ENCODE data around the gene SH3RF1. TPM values are rescaled to one million over a fixed set of nuclear protein-coding genes. Genes with fewer than 3 reads are reported as not detected.
"Not testable (repeated sequence)": the region's sequence is repeated elsewhere in the genome, so short reads cannot be mapped to it uniquely, and the experiment has no call there.

The SH3RF1 gene
- total RNA-seq, 2 experiments from 2014 or later = 0.22 to 0.55 TPM

- H3K27ac Mint-ChIP-seq = no peak overlapping the region
- H3K4me1 Mint-ChIP-seq (ENCODE audit: low read depth) = no peaks in the 10 kb centered on the region
- intact Hi-C loops (cut with micrococcal nuclease) = no loop called here
- H3K27me3 Mint-ChIP-seq (ENCODE audit: low read depth) = peaks cover 34% of the 10 kb centered on the region
- no peak overlapping the region for H3K4me3 Mint-ChIP-seq
- H3K9me3 Mint-ChIP-seq = no peaks in the 10 kb centered on the region
- no peak for DNase-seq
- CTCF ChIA-PET = no interaction called here
- no peaks in the 10 kb centered on the region for H3K36me3 Mint-ChIP-seq (ENCODE audit: low read depth)
These were observed 22.8 kb upstream of the SH3RF1 start for GRCh38 chr4:169293343-169294176.

DNA sequence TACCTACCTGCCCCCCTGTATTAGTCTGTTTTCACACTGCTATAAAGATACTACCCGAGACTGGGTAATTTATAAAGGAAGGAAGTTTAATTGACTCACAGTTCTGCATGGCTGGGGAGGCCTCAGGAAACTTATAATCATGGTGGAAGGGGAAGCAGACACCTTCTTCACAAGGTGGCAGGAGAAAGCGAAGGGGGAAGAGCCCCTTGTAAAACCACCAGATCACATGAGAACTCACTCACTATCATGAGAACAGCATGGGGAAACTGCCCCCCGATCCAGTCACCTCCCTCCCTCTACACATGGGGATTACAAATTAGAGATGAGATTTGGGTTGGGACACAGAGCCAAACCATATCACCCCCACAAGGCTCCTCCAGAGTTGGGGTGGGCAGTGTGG is 17.2 kb upstream of the SH3RF1 start:
- H3K4me1 Mint-ChIP-seq (ENCODE audit: low read depth); intact Hi-C loops (cut with micrococcal nuclease): not testable (repeated sequence)
- CTCF ChIA-PET = interaction anchor here (1.5 kb wide), 1 partner anchor 11 kb away, joined by 6 read pairs; no protein-coding TSS in a partner anchor

DNA sequence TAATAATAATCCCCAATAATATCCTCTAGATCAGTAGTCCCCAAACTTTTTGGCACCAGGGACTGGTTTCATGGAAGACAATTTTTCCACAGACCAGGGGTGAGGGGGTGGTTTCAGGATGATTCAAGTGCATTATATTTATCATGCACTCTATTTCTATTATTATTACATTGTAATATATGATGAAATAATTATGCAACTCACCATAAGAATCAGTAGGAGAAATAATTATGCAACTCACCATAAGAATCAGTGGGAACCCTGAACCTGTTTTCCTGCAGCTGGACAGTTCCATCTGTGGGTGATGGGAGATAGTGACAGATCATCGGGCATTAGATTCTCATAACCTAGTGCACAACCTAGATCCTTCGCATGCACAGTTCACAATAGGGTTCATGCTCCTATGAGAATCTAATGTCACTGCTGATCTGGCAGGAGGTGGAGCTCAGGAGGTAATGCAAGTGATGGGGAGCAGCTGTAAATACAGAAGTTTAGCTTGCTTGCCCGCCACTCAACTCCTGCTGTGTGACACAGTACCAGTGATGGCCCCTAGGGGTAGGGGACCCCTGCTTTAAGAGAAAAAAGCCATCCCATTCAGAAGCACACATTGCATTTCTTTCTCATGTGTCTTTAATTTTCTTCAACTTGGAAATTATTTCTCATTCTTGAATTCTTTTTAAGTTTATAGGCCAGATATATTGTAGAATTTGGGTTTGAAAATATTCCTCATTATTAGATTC is 16.0 kb upstream of the SH3RF1 start:
- Mint-ChIP-seq H3K4me1 (ENCODE audit: low read depth) (no peaks in the 10 kb centered on the region), H3K27me3 (ENCODE audit: low read depth) (peaks cover 2% of the 10 kb centered on the region), H3K36me3 (ENCODE audit: low read depth) (no peaks in the 10 kb centered on the region), H3K9me3 (no peaks in the 10 kb centered on the region), H3K4me3 (no peak overlapping the region), H3K27ac (no peak overlapping the region)
- intact Hi-C loops (cut with micrococcal nuclease) = no loop called here
- CTCF ChIA-PET = interaction anchor here (1.5 kb wide), 1 partner anchor 10 kb away, joined by 6 read pairs; no protein-coding TSS in a partner anchor
- DNase-seq = no peak

More for the DNA sequence above, 17.2 kb upstream of the SH3RF1 start:
- not testable (repeated sequence) for H3K36me3 Mint-ChIP-seq (ENCODE audit: low read depth); H3K9me3 Mint-ChIP-seq; H3K27ac Mint-ChIP-seq; H3K4me3 Mint-ChIP-seq; DNase-seq
- H3K27me3 Mint-ChIP-seq (ENCODE audit: low read depth) = peaks cover 13% of the 10 kb centered on the region

- Mint-ChIP-seq H3K36me3 (ENCODE audit: low read depth) (no peaks in the 10 kb centered on the region), H3K4me1 (ENCODE audit: low read depth) (no peaks in the 10 kb centered on the region), H3K4me3 (no peak overlapping the region), H3K27ac (no peak overlapping the region), H3K9me3 (no peaks in the 10 kb centered on the region), H3K27me3 (ENCODE audit: low read depth) (peaks cover 2% of the 10 kb centered on the region)
- intact Hi-C loops (cut with micrococcal nuclease) = no loop called here
- CTCF ChIA-PET = no interaction called here
- DNase-seq = no peak
These were observed 12.4 kb upstream of the SH3RF1 start for GRCh38 chr4:169283114-169283509.

DNA sequence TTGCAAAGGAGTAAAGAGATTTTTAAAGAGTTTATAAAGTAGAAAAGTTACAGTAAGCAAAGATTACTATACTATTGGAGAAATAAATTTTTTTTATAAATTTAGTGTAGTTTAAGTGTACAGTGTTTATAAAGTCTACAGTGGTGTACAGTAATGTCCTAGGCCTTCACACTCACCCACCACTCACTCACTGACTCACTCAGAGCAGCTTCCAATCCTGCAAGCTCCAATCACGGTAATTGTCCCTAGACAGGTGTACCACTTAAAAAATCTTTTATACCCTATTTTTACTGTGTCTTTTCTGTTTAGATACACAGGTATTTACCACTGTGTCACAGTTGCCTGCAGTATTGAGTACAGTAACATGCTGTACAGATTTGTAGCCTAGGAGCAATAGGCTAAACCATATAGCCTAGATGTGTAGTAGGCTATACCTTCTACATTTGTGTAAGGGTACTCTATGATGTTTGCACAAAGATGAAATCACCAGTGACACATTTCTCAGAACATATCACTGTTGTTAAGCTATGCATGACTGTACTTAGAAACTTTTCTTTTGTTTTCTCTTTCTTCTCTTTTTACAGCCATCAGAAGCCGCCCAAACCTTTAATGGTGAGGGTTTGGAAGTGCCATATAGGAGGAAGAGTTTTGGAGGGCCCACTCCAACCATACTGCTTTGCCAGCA is 11.8 kb upstream of the SH3RF1 start:
- Mint-ChIP-seq H3K9me3 (no peaks in the 10 kb centered on the region), H3K4me1 (ENCODE audit: low read depth) (no peaks in the 10 kb centered on the region), H3K27me3 (ENCODE audit: low read depth) (no peaks in the 10 kb centered on the region), H3K27ac (no peak overlapping the region), H3K4me3 (no peak overlapping the region), H3K36me3 (ENCODE audit: low read depth) (no peaks in the 10 kb centered on the region)
- intact Hi-C loops (cut with micrococcal nuclease) = no loop called here
- DNase-seq = no peak
- CTCF ChIA-PET = interaction anchor here (0.6 kb wide), 1 partner anchor 211 kb away, joined by 4 read pairs; no protein-coding TSS in a partner anchor

- peaks cover 15% of the 10 kb centered on the region for H3K27me3 Mint-ChIP-seq (ENCODE audit: low read depth)
- H3K4me1 Mint-ChIP-seq (ENCODE audit: low read depth) = no peaks in the 10 kb centered on the region
- H3K36me3 Mint-ChIP-seq (ENCODE audit: low read depth) = no peaks in the 10 kb centered on the region
- DNase-seq = no peak
- H3K27ac Mint-ChIP-seq = no peak overlapping the region
- H3K4me3 Mint-ChIP-seq = no peak overlapping the region
- CTCF ChIA-PET = no interaction called here
- no peaks in the 10 kb centered on the region for H3K9me3 Mint-ChIP-seq
- intact Hi-C loops (cut with micrococcal nuclease) = loop anchor here (10.0 kb wide), 1 partner anchor 286 kb away; no protein-coding TSS in a partner anchor
These were observed 8.4 kb upstream of the SH3RF1 start for GRCh38 chr4:169279108-169279507.

DNA sequence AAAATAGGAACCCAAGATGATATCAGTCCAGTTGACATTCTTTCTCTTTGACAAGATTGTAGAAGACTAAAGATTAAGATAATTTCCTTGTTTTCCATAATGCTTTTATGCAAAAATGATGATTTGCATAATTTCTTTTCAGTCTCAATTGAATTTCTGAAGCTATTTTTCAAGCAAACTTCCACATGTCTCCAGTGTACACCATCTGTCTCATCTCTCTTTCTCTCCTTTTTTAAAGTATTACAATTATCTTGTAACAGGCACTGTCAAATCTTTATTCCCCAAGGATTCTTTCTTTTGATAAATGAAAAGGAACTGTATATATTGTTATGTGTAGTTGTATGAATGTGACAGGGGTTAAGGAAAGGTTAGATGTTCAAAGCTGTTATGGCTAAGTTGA is 7.9 kb upstream of the SH3RF1 start:
- no peaks in the 10 kb centered on the region for H3K4me1 Mint-ChIP-seq (ENCODE audit: low read depth)
- CTCF ChIA-PET = no interaction called here
- no peak for DNase-seq
- intact Hi-C loops (cut with micrococcal nuclease) = loop anchor here (10.0 kb wide), 1 partner anchor 286 kb away; no protein-coding TSS in a partner anchor
- H3K4me3 Mint-ChIP-seq = no peak overlapping the region
- no peak overlapping the region for H3K27ac Mint-ChIP-seq
- no peaks in the 10 kb centered on the region for H3K9me3 Mint-ChIP-seq
- peaks cover 15% of the 10 kb centered on the region for H3K27me3 Mint-ChIP-seq (ENCODE audit: low read depth)
- no peaks in the 10 kb centered on the region for H3K36me3 Mint-ChIP-seq (ENCODE audit: low read depth)

DNA sequence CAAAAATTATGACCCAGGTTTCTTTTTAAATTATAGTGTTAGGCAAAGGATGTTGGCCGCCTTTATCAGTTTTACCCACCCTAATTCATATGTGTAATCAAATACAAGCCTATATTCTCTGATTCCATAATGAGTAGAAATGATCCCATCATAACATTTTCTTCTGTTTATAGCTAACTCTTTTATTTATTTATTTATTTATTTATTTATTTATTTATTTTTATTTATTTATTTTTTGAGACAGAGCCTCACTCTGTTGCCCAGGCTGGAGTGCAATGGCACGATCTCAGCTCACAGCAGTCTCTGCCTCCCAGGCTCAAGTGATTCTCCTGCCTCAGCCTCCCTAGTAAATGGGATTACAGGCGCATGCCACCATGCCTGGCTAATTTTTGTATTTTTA is 7.1 kb upstream of the SH3RF1 start:
- CTCF ChIA-PET = interaction anchor here (2.0 kb wide), 1 partner anchor 9 kb away, joined by 6 read pairs; no protein-coding TSS in a partner anchor
- H3K4me1 Mint-ChIP-seq (ENCODE audit: low read depth); H3K4me3 Mint-ChIP-seq; H3K36me3 Mint-ChIP-seq (ENCODE audit: low read depth); H3K9me3 Mint-ChIP-seq; DNase-seq; H3K27ac Mint-ChIP-seq: not testable (repeated sequence)
- peaks cover 19% of the 10 kb centered on the region for H3K27me3 Mint-ChIP-seq (ENCODE audit: low read depth)
- intact Hi-C loops (cut with micrococcal nuclease) = loop anchor here (10.0 kb wide), 1 partner anchor 287 kb away; no protein-coding TSS in a partner anchor

DNA sequence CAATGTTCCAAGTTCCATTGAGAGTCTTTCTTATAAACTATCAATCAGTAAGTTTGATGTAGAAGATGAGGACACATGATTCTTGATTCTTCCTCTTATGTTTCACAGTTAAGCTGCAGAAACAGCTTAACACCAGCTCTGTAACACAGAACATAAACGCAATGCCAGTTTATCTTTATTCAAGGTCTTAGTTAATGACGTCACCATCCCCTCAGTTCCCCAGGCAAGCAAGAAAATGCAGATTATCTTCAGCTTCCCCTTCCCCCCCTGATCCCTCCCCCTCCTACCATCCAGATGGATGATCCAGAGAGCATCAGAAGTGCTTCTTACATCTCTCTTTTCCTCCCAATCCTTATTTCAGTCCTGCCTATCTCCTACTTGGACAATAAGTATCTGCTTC is 4.4 kb upstream of the SH3RF1 start:
- no peak overlapping the region for H3K27ac Mint-ChIP-seq
- intact Hi-C loops (cut with micrococcal nuclease) = loop anchor here (10.0 kb wide), 1 partner anchor 290 kb away; no protein-coding TSS in a partner anchor
- no peak for DNase-seq
- no peaks in the 10 kb centered on the region for H3K9me3 Mint-ChIP-seq
- CTCF ChIA-PET = no interaction called here
- no peaks in the 10 kb centered on the region for H3K36me3 Mint-ChIP-seq (ENCODE audit: low read depth)
- H3K4me1 Mint-ChIP-seq (ENCODE audit: low read depth) = no peaks in the 10 kb centered on the region
- H3K27me3 Mint-ChIP-seq (ENCODE audit: low read depth) = peaks cover 33% of the 10 kb centered on the region
- no peak overlapping the region for H3K4me3 Mint-ChIP-seq

DNA sequence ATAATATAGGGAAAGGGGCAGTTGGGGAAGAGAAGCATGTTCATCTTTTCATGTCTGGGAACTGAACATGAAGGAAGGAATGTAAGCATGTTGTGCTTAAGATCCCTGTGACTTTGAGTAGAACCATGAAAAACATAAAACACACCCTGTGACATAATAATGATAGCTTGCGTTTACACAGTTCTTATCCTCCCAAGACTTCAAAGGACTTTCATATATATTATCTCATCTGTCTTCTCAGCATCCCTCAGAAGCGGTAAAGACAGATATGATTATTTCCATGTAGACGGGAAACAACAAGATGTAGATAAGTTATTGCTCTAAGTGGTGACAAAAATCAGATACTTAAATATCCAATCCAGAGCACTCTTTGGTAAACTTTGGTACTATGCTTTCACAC is 3.3 kb upstream of the SH3RF1 start:
- Mint-ChIP-seq H3K4me1 (ENCODE audit: low read depth) (peaks cover 3% of the 10 kb centered on the region), H3K27me3 (ENCODE audit: low read depth) (peaks cover 41% of the 10 kb centered on the region), H3K9me3 (no peaks in the 10 kb centered on the region), H3K27ac (no peak overlapping the region), H3K36me3 (ENCODE audit: low read depth) (no peaks in the 10 kb centered on the region), H3K4me3 (no peak overlapping the region)
- intact Hi-C loops (cut with micrococcal nuclease) = loop anchor here (5.0 to 10.0 kb wide), 2 partner anchors 291 to 352 kb away; no protein-coding TSS in a partner anchor
- DNase-seq = no peak
- CTCF ChIA-PET = no interaction called here

GRCh38 chr4:169272265-169272886 is 1.6 kb upstream of the SH3RF1 start:
- no peak overlapping the region for H3K4me3 Mint-ChIP-seq
- intact Hi-C loops (cut with micrococcal nuclease) = loop anchor here (5.0 to 10.0 kb wide), 2 partner anchors 292 to 350 kb away; no protein-coding TSS in a partner anchor
- CTCF ChIA-PET = no interaction called here
- DNase-seq = no peak
- H3K4me1 Mint-ChIP-seq (ENCODE audit: low read depth) = peaks cover 3% of the 10 kb centered on the region
- peaks cover 48% of the 10 kb centered on the region for H3K27me3 Mint-ChIP-seq (ENCODE audit: low read depth)
- H3K9me3 Mint-ChIP-seq = no peaks in the 10 kb centered on the region
- H3K36me3 Mint-ChIP-seq (ENCODE audit: low read depth) = no peaks in the 10 kb centered on the region
- H3K27ac Mint-ChIP-seq = no peak overlapping the region

DNA sequence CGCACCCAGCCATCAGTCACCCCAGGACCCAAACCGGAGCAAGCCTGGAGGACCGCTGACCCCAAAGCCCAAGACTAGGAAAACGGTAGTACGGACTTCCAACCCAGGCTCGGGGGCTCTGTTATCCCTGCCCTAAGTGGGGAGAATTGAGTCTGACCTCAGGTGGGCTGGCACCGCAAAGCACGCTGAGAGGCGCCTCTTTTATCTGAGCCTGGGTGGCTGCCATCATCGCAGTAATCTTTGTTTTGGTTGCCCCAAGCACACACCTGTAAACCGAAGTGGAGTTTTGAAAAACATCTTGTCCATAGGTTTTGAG is 894 bp upstream of the SH3RF1 start:
- DNase-seq = no peak
- peak overlapping the region; percentile 45 for H3K4me3 Mint-ChIP-seq
- H3K4me1 Mint-ChIP-seq (ENCODE audit: low read depth) = peaks cover 3% of the 10 kb centered on the region
- no peak overlapping the region for H3K27ac Mint-ChIP-seq
- no peaks in the 10 kb centered on the region for H3K9me3 Mint-ChIP-seq
- peaks cover 47% of the 10 kb centered on the region for H3K27me3 Mint-ChIP-seq (ENCODE audit: low read depth)
- H3K36me3 Mint-ChIP-seq (ENCODE audit: low read depth) = no peaks in the 10 kb centered on the region
- intact Hi-C loops (cut with micrococcal nuclease) = loop anchor here (2.0 to 10.0 kb wide), 4 partner anchors 145 to 349 kb away; partner anchors contain the start of gene CBR4
- CTCF ChIA-PET = no interaction called here
